COR-L47 (cell line): ENCODE data around the gene ATP6V1F.

ENCODE experiments used
- DNase-seq: peaks from one replicate; lab custom pipeline; 2025; lab: John Stamatoyannopoulos, UW

Gene ATP6V1F

DNA sequence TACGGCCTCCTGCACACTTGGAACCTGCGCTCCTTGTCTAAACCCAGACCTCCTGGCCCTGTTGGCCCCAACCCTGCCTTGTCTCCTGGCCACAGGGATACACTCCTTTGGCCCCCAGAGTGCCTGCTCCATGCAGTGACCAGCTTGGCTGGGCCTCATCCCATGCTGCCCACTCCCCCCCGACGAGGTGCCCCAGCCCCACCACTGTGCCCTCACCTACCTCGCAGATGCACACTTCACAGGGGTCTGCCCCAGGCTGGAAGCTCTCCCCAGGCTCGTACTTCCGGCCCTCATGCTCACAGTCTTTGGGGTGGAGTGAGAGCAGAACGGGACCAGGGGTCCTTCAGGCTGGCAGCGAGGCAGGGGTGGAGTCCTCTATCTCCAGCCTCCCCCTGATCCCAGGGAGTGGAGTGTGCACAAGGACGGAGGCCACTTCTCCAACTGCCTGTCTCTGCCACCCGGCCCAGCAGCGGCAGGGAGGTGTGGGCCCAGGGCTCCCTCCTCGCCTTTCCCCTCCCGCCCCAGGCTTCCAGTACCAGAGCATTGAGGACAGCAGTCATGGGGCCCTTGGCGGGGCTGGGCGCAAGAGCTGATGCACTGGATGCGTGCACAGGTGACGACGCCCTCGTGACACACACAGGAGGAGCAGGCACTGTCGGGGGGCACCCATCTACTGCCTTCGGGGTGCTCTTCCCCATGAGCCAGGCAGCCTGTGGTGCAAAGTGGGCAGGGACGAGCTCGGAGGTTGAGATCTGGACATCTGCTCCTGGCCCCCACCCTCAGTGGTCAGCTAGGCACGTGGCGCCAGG is 22.1 kb downstream of the ATP6V1F start:
- no peak for DNase-seq

DNA sequence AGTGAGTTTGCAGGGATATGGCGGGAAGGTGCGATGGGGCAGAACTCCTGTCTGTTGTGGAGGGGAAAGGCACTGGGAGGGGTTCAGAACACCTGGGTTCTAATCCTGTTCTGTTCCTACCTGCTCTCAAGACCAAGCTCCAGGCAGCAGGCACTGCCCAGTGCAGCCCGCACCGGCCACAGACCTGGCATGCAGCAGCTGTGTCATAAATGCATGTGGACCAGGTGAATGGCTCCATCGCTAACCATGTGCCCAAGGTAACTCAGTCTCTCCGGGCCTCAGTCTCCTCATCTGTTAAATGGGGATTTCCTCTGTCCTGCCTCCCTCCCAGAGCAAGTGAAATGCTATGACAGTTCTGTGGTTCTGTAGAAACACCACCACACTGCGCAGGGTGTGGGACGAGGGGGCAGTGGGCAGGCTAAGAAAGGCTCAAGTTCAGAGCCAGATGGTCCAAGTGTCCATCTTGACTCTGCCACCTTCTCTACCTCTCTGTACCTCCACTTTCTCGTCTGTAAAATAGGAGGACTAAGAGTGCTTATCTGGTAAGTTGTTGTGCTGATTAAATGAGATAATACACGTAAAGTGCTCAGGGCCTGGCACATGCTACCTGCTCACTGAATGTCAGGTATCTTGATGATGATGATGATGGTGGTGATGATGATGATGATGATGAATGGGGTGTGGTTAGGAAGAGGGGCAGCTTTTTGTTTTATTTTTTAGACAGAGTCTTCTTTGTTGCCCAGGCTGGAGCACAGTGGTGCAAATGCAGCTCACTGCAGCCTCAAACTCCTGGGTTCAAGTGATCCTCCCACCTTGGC is 22.9 kb downstream of the ATP6V1F start:
- no peak for DNase-seq

DNA sequence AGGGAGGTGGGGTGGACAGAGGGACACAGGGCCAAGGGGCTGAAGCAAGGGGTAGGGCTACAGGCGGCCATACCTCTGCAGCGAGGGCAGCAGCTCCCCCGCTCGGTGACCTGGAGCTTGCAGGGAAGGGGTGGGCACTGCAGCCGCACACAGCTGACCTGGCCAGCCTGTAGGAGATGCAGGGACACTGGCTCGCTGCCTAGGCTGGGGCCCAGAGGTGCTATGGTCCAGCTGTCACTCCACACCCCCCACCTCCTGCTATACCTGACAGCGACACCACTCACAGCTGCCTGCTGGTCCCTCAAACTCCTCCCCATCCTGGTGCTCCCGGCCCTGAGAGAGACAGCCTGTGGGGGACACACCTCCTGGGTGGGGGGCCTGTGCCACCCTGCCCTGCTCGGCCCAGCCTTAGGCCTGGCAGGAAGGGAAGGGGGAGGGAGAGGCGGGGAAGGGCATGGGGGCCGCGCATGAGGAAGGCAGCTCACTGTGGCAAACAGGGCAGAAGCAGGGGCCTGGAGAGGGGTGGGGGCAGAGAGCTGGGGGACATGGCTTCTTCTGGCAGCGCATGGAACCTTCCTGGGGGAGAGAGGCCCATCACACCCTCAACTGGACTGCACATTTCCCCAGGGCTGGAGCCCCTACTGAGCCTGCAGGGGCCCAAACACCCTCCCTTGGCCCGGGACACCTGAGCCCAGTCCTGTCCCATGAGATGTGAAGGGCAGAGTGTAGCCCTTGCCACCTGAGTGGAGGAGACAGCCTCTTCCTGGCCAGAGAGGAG is 23.9 kb downstream of the ATP6V1F start:
- DNase-seq, result no peak

DNA sequence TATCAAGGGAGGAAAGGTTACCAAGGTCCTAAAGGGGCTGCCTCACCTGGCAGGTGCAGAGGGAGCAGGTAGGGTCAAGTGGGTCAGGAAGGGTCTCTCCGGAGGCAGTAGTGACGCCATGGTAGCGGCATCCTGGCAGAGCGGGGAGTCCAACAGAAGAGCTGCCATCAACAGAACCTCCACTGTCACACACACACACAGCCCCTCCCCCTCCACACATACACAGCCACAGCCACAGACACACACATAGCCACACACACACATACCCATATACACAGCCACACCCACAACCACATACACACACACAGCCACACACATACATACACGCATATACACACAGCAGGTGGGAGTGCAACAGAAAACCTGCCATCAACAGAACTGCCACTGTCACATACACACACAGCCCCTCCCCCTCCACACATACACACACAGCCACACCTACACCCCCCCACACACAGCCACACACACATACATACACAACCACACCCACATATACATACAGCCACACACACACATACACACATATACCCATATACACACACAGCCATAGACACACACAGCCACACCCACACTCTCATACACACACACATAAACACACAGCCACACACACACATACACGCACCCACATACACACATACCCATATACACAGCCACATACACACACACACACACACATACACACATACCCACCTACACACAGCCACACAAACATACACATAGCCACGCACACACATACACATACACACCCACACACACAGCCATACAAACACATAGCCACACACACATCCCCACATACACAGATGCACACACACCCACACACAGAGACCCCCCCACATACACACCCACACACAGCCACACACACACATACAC is 24.7 kb downstream of the ATP6V1F start:
- no peak for DNase-seq

DNA sequence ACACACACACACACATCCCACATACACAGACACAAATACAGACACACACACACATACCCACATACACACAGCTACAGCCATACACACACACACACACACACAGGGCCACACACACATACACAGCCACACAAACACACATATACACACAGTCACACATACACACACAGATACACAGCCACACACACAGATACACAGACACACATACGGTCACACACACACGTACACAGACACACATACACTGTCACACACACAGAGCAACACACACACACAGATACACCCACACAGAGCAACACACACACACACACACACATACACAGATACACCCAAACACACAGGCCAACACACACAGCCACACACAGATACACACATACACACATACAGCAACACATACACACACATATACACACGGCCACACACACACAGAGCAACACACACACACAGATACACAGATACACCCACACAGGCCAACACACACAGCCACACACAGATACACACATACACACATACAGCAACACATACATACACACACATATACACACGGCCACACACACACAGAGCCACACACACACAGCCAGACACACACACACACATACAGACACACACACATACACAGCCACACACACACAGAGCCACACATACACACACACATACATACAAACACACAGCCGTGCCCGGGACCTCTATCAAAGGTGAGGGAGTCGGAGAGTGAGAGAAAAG is 25.5 kb downstream of the ATP6V1F start:
- DNase-seq, result no peak

DNA sequence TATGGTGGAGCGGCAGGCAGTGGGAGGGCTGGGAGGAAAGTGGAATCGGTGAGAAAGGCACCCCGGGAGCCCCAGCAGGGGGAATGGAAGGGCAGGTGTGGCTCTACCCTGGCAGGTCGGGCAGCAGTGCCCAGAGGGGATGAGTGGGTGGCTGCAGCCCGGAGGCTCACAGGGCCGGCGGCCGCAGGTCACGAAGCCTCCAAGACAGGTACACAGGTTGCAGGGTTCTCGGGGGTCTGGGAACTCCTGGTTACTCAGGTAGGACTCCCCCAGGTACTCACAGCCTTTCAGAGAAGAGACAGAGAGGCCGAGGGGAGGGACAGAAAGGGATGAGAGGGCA is 26.1 kb downstream of the ATP6V1F start:
- DNase-seq, result peak; percentile 27

DNA sequence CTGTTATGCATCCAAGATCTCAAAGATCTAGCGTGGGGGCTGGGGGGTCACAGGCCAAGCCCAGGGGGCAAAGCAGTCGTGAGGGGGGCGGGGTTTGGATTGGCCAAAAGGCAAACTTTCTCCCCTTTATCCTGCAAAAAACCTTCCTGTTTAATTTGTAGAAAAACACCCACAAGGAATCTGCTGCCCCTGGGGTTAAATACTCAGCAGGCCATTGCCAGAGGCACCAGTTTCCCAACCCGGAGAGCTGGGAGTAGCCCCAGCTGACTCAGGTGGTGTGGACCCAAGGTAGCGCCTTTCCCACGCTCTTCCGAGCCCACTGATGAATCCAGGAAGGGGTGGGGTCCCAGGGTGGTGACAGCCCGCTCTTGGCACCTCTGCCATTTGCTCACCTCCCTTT is 26.5 kb downstream of the ATP6V1F start:
- DNase-seq, result no peak

DNA sequence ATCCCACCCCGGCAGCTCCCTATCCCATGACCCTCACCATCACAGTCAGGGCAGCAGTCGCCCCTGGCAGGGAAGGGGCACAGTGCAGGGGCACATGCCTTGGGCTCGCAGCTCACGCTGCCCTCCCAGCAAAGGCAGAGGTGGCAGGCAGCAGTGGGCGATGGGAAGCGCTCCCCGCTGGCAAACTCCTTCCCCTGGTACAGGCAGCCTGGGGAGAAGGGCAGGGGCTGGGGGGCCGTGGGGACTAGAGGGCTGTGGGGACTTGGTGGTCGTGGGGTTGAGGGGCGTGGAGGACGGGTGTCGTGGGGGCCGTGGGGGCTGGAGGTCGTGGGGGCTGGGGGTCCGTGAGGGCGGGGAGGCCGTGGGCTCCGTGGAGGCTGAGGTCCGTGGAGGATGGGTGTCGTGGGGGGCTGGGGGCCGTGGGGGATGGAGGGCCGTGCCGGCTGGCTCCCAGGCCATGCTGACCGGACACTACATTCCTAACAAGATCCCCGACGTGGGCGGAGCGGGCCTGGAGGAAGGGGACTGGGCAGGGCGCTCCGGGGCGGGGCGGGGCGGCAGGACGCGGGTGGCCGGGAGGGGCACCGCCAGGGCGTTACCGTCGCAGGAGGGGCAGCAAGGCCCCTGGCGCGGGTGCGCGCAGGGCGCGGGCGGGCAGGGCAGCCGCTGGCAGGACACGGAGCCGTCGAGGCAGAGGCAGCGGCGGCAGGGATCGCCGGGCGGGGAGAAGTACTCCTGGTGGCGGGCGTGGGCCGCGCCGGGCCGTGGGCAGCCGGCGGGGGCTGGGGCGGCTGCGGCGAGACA is 27.9 kb downstream of the ATP6V1F start:
- DNase-seq, result no peak

DNA sequence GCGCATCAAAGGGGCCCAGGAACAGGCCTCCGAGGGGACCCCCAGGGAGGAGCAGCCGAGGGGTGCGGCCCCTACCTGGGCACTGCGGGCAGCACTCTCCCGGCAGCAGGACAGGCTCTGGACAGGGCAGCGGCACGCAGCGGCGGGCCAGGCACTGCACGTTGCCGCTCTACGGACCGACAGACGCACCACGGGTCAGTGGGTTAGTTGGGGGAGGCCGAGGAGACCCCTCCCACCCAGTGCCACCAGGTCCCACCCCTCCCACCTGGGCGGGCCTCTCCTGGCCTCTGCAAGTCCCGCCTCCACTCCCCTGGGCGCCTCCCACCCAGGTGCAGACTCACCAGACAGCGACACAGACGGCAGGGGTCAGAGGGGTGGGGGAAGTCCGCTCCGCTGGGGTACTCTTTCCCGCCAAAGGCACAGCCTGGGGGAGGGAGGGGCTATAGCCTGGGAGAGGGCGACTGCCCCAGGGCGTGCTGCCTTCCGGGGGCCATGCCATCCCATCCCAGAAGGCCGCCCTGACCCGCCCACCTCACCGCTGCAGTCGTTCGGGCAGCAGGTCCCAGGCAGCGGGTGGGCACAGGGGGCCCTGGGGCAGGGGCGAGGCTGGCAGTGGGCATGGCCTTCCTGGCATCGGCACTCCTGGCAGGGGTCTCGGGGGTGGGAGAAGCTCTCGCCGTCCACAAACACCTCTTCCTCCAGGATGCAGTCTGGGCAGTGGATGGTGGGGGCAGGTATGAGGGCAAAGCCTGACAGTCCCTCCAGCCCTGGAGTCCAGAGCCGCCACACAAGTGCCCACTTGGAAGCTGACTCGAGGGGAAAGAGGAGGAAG is 28.7 kb downstream of the ATP6V1F start:
- DNase-seq, result no peak

DNA sequence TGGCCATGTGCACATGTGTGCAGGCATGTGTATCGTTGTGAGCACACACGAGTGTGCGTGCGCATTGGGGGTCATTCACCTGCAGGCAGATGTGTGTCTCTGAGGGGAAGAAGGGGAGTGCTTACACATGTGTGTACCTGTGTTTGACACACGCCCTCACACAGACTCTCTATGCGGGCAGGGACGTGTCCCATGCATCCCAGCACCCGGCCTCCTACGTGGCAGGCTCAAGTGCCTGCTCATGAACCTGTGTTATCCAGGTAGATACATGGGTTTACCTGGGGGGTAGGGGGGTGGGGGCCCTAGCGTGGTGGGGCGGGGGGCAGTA is 29.2 kb downstream of the ATP6V1F start:
- no peak for DNase-seq

DNA sequence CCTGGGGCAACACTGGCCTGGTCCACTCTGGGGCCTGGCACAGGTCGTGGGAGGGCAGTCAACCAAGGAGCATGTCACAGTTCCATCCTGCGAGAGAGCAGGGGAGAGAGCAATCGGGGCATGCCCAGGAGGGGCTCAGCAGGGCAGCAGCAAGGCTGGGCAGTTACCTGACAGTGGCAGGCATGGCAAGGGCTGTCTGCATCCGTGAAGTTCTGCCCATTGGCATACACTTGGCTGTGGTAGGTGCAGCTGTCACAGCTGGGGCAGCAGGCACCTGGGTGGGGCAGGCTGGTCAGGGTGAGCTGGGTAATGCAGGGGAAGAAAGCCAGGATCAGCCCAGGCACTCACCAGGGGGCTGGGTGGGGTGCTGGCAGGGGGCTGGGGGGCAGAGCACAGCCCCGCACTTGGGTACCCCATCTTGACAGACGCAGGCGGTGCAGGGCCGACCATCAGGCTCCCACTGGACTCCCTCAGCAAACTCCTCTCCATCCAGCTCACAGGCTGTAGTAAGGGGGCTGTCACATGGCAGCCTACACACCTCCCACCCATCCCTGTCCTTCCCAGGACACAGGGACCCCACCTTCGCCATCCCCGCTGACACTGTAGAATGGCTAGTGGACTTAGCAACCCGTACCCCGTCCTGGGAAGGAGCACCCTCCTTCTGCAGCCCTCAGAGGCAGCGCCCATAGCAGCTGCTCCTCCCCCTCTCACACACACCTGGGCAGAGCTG is 30.0 kb downstream of the ATP6V1F start:
- DNase-seq, result no peak

DNA sequence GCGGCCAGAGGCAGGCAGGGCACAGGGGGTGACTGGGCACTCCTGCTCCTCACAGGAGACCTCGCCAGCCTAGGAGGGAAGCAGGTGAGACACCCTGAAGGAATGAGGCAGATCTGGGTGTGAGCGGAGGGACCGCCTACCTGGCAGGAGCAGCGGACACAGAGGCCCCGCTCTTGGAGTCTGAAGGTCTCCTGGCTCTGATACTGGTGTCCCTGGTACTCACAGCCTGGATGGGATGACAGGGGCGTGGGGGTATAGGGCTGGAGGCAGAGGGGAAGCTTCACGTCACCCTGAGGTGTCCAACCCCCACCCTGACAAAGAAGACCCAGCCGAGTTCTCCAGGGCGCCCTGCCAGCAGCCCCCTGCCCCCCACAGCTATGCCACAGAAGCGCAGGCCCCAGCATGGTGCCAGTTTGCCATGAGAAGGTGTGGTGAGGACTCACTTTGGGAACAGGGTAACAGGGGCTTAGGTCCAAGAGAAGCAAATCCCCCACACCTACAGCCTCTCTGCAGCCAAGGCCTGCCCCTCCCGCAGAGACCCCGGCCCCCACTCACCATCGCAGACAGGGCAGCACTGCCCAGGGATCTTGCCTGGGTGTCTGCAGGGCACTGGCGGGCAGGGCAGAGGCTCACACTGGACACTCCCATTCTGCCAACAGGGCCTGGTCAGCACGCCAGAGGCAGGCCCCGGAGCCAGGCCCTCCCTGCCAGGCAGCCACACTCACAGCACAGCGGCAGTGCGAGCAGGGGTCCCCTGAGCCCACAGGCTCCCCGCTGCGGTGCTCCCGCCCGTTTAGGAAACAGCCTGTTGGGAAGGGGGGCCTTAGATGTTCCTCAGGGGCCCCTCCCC is 30.8 kb downstream of the ATP6V1F start:
- no peak for DNase-seq

DNA sequence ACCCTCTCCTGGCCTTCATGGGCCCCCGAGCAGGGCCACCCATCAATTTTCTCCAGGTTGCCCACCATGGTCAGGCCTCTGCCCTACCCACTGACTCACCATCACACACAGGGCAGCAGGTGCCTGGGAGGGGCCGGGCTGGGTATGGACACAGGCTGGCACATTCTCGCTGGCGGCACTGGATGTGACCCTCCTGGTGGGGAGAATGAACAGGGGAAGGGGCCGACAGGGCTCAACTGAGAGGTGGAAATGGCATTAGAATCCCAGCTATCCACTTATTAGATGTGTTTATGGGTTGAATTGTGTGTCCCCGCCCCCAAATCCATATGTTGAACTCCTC is 31.4 kb downstream of the ATP6V1F start:
- DNase-seq, result no peak

DNA sequence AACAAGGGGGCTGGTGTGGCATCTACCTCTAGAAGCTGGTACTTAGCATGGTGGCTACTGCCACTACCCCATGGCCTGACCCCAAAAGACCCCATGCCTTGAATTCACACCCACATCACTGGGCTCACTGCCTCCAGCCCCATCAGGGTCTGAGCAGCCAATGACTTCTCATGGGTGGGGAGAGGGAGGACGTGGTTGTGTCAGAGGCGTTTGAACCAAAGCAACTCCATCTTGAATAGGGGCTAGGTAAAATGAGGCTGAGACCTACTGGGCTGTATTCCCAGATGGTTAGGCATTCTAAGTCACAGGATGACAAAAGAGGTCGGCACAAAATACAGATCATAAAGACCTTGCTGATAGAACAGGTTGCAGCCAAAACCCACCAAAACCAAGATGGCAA is 32.7 kb downstream of the ATP6V1F start:
- DNase-seq, result no peak

DNA sequence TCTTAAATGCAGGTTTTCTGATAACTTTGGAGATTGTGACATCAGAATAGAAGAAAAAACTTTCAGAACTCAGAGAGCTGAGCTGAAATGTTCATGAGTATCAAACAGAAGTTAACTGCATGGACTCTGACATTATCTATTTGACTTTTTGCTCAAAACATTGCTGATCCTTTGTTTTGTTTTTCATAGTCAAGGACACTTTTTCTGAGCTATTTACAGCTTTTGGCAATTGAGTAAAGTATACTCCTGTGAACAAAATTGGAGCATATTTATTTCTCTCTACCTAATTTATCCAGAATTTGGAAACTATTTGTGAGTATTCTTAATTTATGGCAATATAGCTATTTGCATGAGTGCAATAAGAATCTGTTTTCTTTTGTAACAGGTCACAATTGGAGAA is 36.7 kb downstream of the ATP6V1F start:
- no peak for DNase-seq

DNA sequence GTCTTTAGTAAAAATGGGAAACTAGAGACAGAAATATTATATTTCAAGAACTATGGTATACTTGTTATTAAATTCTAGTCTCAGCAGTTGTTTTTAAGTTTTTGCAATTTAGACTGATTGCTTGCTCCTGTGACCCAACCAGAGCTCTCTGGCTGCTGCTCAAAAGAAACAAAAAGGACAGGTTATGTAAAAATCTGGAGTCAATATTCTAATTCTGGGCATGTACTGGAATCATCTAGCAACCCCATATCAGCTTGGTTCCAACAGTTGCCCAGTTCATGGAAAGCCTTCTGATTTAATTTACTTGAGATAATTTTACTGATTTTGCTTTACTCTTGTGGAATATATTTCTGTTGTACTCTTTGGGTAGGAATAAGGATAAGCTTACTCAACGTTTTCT is 37.6 kb downstream of the ATP6V1F start:
- no peak for DNase-seq

DNA sequence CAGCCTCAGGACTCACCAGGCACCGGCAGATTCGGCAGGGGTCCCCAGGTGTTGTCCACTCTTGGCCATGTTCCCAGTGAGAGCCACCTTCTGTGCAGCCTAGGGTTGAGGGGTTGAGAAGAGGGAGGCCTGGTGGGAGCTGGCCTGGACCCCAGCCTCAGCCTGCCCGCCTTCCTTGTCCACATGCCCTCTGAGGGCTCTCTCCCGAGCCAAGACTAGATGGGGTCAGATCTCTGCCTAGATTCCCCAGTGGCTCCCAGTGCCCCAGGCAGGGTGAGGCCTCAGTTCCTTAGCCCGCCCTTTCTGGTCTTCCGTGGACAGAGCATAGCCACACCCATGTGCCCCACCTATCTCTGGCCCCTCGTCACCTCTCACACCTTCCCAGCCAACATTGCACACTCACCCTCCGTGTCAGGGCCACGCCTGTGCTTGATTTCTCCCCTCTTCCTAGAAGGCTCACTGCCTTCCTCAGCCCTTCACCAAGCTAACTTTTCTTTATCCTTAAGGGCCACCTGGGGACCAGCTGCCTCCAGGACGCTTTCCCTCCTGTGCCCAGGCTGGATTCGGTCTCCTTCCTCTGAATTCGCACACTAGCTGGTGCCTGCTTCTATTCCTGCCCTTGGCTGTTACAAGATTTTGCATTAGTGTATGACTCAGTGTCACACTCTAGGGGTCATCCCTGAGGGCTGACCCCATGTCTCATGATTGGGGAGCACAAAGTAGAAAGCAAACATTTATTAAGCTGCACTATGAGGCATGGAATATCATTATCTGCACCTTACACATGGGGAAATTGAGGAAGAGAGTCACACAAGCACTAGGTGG is 40.3 kb downstream of the ATP6V1F start:
- no peak for DNase-seq
